ENCODE data around the gene DPY19L3.
"Not testable (repeated sequence)": the region's sequence is repeated elsewhere in the genome, so short reads cannot be mapped to it uniquely, and the experiment has no call there.

The DPY19L3 gene

DNA sequence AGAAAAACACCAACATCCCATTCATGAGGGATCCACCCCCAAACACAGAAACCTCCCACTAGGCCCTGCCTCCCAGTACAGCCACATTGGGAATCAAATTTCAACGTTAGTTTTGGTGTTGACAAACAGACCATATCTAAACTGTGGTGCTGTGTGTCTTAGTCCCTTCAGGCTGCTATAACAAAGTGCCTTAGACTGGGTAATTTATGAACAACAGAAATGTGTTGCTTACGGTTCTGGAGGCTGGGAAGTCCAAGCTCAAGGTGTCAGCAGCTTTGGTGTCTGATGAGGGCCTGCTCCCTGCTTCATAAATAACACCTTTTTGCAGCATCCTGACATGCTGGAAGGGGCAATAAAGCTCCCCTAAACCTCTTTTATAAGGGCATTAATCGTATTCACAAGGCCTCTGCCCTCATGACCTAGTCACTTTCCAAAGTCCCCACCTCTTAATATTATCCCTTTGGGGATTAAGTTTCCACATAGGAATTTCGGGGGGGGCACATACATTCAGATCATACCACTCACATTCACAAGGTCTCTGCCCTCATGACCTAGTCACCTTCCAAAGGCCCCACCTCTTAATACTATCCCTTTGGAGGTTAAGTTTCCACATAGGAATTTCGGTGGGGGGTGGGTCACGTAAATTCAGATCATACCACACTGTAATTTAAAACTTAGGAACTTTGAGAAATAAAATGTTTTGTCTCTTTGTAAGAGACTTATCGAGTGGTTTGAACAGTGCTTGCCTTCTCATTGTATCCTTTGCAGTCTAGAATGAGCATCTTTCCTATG, 32.6 kb upstream of the DPY19L3 start:
- no peaks in the 10 kb centered on the region for H3K27me3 ChIP-seq (ENCODE audit: control insufficient read depth, insufficient read depth, low read length)
- peak overlapping the region; percentile 56 for H3K27ac ChIP-seq (ENCODE audit: low read depth, low read length)
- peaks cover 15% of the 10 kb centered on the region for H3K36me3 ChIP-seq (ENCODE audit: control insufficient read depth, insufficient read depth, low read length)
- no peak overlapping the region for H3K9ac ChIP-seq (ENCODE audit: low read length)
- peaks cover 9% of the 10 kb centered on the region for H3K4me1 ChIP-seq (ENCODE audit: control insufficient read depth, insufficient read depth, low read length)
- H3K4me3 ChIP-seq (ENCODE audit: low read length) = no peak overlapping the region

DNA sequence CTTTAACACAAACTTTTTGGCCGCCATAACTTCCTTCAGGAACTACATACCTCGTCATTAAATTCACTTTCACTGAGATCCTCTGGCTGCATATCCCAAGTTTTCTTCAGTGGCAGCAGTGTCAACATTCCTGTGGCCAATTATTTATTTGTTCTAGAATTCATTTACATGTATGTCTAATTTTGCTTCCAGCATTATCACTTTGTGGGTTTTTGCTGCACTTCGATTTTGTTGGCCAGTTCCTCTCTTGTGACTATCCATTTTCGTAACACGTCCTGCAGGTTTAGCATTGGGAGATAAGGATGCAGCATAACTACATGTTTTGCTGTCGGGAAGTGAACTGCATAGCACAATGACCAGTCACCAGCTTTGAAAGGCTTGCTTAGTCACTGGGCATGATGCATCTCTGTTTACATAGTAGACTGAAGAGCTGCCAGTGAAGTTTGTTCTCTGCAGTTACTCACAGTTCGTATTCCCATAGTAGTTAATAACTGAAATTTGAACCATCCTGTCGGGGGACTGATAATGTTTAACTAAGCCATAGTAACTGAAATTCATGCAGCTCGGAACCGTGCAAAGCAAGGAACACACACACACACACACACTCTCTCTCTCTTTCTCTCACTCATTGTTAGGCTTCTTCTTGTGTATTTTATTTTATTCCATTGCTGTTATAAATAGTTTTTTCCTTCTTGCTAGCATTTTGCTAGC, 31.8 kb upstream of the DPY19L3 start:
- Histone ChIP-seq H3K4me1 (ENCODE audit: control insufficient read depth, insufficient read depth, low read length) (peaks cover 9% of the 10 kb centered on the region), H3K4me3 (ENCODE audit: low read length) (no peak overlapping the region), H3K27me3 (ENCODE audit: control insufficient read depth, insufficient read depth, low read length) (no peaks in the 10 kb centered on the region), H3K9ac (ENCODE audit: low read length) (no peak overlapping the region), H3K36me3 (ENCODE audit: control insufficient read depth, insufficient read depth, low read length) (peaks cover 15% of the 10 kb centered on the region), H3K27ac (ENCODE audit: low read depth, low read length) (peak overlapping the region; percentile 56)

DNA sequence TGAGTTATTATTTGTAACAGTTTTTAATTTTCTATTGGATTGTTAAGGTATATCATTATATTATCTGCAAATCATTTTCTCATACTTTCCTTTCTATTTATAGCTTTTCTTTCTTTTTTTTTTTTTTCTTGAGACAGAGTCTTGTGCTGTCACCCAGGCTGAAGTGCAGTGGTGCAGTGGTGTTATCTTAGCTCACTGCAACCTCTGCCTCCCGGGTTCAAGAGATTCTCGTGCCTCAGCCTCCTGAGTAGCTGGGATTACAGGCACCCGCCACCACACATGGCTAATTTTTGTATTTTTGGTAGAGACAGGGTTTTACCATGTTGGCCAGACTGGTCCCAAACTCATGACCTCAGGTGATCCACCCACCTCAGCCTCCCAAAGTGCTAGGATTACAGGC, 31.2 kb upstream of the DPY19L3 start:
- Histone ChIP-seq H3K36me3 (ENCODE audit: control insufficient read depth, insufficient read depth, low read length) (peaks cover 12% of the 10 kb centered on the region), H3K27ac (ENCODE audit: low read depth, low read length) (peak overlapping the region; percentile 56)
- not testable (repeated sequence) for H3K4me3 ChIP-seq (ENCODE audit: low read length); H3K4me1 ChIP-seq (ENCODE audit: control insufficient read depth, insufficient read depth, low read length); H3K27me3 ChIP-seq (ENCODE audit: control insufficient read depth, insufficient read depth, low read length); H3K9ac ChIP-seq (ENCODE audit: low read length)

DNA sequence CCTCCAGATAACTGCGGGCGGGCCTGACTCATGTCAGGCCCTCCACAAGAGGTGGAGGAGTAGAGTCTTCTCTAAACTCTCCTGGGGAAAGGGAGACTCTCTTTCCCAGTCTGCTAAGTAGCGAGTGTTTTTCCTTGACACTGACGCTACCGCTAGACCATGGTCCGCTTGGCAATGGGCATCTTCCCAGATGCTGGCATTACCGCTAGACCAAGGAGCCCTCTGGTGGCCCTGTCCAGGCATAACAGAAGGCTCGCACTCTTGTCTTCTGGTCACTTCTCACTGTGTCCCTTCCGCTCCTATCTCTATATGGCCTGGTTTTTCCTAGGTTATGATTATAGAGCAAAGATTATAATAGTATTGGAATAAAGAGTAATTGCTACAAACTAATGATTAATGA, 28.5 kb upstream of the DPY19L3 start:
- H3K4me3 ChIP-seq (ENCODE audit: low read length); H3K36me3 ChIP-seq (ENCODE audit: control insufficient read depth, insufficient read depth, low read length); H3K9ac ChIP-seq (ENCODE audit: low read length); H3K4me1 ChIP-seq (ENCODE audit: control insufficient read depth, insufficient read depth, low read length); H3K27me3 ChIP-seq (ENCODE audit: control insufficient read depth, insufficient read depth, low read length); H3K27ac ChIP-seq (ENCODE audit: low read depth, low read length): not testable (repeated sequence)

DNA sequence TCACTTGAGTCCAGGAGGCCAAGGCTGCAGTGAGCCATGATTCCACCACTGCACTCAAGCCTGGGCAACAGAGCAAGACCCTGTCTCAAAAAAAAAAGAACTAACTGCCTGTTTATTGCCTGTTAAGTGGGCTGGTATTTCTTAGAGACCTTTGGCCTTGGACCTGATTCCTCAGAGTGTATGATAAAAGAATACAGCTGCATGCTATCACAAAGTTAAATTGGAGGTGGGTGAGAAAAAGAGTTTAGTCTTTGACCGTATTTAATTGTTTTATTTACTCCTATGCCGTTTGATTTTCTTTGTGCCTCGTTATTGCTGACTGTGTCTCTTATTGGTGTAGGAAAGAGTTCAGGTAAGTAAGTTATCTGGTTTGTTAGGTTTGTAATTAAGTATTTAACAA, 25.3 kb upstream of the DPY19L3 start:
- H3K4me3 ChIP-seq (ENCODE audit: low read length) = no peak overlapping the region
- H3K27ac ChIP-seq (ENCODE audit: low read depth, low read length) = no peak overlapping the region
- no peaks in the 10 kb centered on the region for H3K27me3 ChIP-seq (ENCODE audit: control insufficient read depth, insufficient read depth, low read length)
- H3K36me3 ChIP-seq (ENCODE audit: control insufficient read depth, insufficient read depth, low read length) = peaks cover 3% of the 10 kb centered on the region
- H3K9ac ChIP-seq (ENCODE audit: low read length) = no peak overlapping the region
- no peaks in the 10 kb centered on the region for H3K4me1 ChIP-seq (ENCODE audit: control insufficient read depth, insufficient read depth, low read length)

DNA sequence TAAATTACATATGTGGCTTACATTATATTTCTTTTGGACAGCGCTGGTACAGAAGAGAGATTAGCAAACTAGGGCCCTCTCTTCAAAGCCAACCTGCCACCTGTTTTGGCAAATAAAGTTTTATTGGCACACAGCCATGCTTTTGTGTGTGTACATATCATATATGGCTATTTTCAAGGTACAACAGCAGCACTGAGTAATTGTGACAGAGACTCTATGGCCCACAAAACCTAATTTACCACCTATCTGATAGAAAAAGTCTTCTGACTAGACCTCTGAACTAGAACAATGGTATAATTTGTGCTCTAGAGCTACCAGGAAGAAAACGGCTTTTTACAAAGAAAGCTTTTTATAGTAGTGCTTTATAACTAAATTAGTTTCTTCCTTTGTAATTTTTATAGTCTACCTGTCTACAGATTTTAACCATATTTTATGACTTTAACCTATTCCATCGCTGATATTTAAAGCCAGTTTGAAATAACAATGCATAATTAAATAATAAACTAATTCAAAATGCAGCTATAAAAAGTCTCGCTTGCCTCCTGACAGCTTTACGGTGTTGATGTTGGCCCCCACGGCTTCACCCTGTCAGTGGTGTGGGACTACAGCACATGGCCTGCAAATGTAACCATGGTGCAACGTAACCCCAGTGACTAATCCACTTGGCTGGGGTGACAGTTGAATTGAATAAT, 17.7 kb upstream of the DPY19L3 start:
- H3K4me1 ChIP-seq (ENCODE audit: control insufficient read depth, insufficient read depth, low read length) = peaks cover 12% of the 10 kb centered on the region
- H3K27ac ChIP-seq (ENCODE audit: low read depth, low read length) = peak overlapping the region; percentile 55
- no peak overlapping the region for H3K4me3 ChIP-seq (ENCODE audit: low read length)
- H3K36me3 ChIP-seq (ENCODE audit: control insufficient read depth, insufficient read depth, low read length) = no peaks in the 10 kb centered on the region
- no peaks in the 10 kb centered on the region for H3K27me3 ChIP-seq (ENCODE audit: control insufficient read depth, insufficient read depth, low read length)
- H3K9ac ChIP-seq (ENCODE audit: low read length) = no peak overlapping the region

DNA sequence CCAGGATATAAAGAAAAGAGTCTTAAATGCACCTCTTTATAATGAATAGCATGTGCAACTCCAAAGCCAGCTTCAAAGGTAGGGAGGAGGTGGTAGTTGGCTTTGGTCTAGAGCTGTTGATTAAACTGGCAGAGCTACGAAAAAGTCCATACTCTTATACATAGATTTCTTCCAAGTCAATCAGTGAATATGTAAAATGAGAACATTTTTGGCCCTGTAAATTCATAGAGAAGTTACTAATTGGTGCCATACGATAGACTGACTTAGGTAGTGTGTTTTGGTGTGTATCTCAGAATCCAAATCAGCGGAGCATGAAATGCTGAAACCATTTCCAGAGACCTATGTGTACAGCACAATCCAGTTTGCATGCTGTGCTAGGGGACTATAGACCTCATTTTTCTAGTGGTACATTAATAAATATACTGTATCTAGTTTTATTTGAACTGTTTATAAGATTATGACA, 17.1 kb upstream of the DPY19L3 start:
- H3K9ac ChIP-seq (ENCODE audit: low read length) = no peak overlapping the region
- H3K27ac ChIP-seq (ENCODE audit: low read depth, low read length) = peak overlapping the region; percentile 27
- no peaks in the 10 kb centered on the region for H3K27me3 ChIP-seq (ENCODE audit: control insufficient read depth, insufficient read depth, low read length)
- no peak overlapping the region for H3K4me3 ChIP-seq (ENCODE audit: low read length)
- no peaks in the 10 kb centered on the region for H3K36me3 ChIP-seq (ENCODE audit: control insufficient read depth, insufficient read depth, low read length)
- H3K4me1 ChIP-seq (ENCODE audit: control insufficient read depth, insufficient read depth, low read length) = peaks cover 12% of the 10 kb centered on the region

DNA sequence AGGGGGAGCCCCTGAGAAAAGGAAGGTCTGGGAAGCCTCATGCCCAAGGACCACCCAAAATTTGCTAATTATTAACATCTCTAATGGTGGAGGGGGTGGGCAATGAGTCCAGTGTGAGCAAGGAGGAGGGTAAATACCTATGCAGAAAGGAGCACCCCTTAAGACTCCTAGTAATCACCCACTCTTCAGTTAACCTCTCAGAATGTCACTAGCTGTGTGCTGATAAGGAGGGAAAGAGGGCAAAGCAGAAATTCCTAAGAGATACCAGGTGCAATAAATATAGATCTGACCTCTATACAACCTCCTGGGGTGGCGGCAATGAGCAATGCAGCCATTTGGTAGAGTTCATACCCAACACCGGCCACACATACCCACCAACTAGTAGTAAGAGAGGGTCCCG, 12.7 kb upstream of the DPY19L3 start:
- no peak overlapping the region for H3K9ac ChIP-seq (ENCODE audit: low read length)
- H3K4me1 ChIP-seq (ENCODE audit: control insufficient read depth, insufficient read depth, low read length) = peaks cover 6% of the 10 kb centered on the region
- H3K4me3 ChIP-seq (ENCODE audit: low read length) = no peak overlapping the region
- no peaks in the 10 kb centered on the region for H3K36me3 ChIP-seq (ENCODE audit: control insufficient read depth, insufficient read depth, low read length)
- no peak overlapping the region for H3K27ac ChIP-seq (ENCODE audit: low read depth, low read length)
- no peaks in the 10 kb centered on the region for H3K27me3 ChIP-seq (ENCODE audit: control insufficient read depth, insufficient read depth, low read length)

DNA sequence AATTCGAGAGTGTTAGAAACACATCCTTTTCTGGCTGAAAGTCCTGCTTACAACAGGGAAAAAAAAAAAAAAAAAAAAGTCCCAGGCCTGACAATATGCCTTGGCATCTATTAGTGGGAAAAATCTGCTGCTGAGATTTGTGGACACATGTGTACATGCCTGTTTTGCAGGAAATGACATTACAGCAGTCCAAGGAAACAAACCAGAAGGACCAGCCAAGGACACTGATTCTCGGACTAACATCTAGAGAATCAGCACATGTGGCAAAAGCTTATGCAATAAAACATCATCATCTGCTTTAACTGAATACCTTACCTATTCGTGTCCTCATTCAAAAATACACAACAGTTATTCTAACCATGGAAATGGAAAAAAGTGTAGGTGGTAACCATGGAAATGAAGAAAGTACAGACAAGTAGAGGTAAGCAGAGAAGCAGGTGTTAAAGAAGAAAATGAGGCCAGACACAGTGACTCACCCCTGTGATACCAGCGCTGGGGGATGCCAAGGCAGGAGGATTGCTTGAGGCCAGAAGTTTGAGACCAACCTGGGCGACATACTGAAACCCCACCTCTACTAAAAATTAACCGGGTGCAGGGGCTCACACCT, 9.4 kb upstream of the DPY19L3 start:
- Histone ChIP-seq H3K9ac (ENCODE audit: low read length) (no peak overlapping the region), H3K27me3 (ENCODE audit: control insufficient read depth, insufficient read depth, low read length) (no peaks in the 10 kb centered on the region), H3K36me3 (ENCODE audit: control insufficient read depth, insufficient read depth, low read length) (no peaks in the 10 kb centered on the region), H3K4me1 (ENCODE audit: control insufficient read depth, insufficient read depth, low read length) (no peaks in the 10 kb centered on the region), H3K27ac (ENCODE audit: low read depth, low read length) (no peak overlapping the region), H3K4me3 (ENCODE audit: low read length) (no peak overlapping the region)

DNA sequence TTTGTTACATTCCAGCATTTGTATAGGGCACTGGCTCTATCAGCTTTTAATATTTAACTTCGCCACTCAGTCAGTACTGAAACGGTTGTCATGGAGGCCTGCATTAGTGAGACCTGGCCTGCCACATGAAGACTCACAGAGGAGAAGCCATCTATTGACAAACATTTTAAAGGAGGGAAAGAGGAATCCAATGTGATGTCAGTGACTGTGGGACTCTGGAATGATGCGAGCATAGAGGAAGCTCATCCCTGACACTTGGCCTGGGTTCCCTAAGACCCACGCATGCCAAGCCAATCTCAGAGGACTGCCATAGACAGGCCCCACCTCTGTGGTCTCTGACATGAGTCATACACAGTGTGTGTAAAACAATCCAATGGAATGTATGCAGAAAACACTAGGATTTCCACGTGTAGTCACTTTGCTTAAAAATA, 7.9 kb upstream of the DPY19L3 start:
- no peaks in the 10 kb centered on the region for H3K4me1 ChIP-seq (ENCODE audit: control insufficient read depth, insufficient read depth, low read length)
- no peak overlapping the region for H3K9ac ChIP-seq (ENCODE audit: low read length)
- H3K4me3 ChIP-seq (ENCODE audit: low read length) = no peak overlapping the region
- H3K27me3 ChIP-seq (ENCODE audit: control insufficient read depth, insufficient read depth, low read length) = no peaks in the 10 kb centered on the region
- H3K27ac ChIP-seq (ENCODE audit: low read depth, low read length) = no peak overlapping the region
- H3K36me3 ChIP-seq (ENCODE audit: control insufficient read depth, insufficient read depth, low read length) = no peaks in the 10 kb centered on the region

DNA sequence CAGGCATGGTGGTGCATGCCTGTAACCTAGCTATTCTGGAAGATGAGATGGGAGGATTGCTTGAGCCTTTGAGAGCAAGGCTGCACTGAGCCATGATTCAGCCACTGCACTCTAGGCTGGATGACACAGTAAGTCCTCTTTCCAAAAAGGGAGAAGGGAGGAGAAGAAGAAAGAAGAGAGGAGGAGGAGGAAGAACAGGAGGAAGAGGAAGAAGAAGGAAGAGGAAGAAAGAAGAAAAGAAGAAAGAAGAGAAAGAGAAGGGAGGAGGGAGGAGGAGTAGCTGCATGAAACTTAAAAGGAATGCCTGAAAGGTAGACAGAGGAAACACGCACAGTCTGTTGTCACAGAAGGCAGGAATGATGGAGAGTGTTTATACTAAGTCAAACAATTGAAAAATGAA, 3.6 kb upstream of the DPY19L3 start:
- peaks cover 3% of the 10 kb centered on the region for H3K4me1 ChIP-seq (ENCODE audit: control insufficient read depth, insufficient read depth, low read length)
- no peak overlapping the region for H3K27ac ChIP-seq (ENCODE audit: low read depth, low read length)
- no peak overlapping the region for H3K4me3 ChIP-seq (ENCODE audit: low read length)
- no peaks in the 10 kb centered on the region for H3K36me3 ChIP-seq (ENCODE audit: control insufficient read depth, insufficient read depth, low read length)
- H3K9ac ChIP-seq (ENCODE audit: low read length) = no peak overlapping the region
- no peaks in the 10 kb centered on the region for H3K27me3 ChIP-seq (ENCODE audit: control insufficient read depth, insufficient read depth, low read length)

DNA sequence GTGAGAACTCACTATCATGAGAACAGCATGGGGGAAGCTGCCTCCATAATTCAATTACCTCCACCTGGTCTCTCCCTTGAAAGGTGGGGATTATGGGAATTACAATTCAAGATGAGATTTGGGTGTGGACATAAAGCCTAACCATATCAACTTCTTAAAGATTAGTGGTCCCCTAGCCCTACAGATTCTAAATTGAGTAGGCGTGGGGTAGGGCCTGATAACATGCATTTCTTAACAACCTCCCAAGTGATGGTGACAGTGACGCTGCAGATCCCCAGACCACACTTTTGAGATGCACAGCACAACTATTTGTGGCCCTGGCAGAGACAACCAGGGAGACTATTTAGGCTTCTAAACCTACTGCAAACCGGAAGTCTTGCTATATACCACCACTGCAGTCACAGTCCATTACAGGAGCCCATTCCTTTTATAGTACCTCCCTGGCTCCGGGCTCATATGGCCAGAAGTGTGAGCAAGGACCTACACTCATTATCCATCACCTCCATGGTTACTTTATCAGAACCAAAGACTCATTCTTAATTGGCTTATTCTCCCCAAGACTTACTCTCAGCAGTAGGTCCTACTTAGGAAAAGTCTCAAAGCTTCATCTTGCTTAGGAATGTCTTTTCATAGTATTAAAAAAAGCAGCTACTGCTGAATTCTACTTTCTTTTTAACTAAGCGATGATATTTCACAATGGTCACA, 2.1 kb upstream of the DPY19L3 start:
- H3K4me3 ChIP-seq (ENCODE audit: low read length) = no peak overlapping the region
- no peak overlapping the region for H3K9ac ChIP-seq (ENCODE audit: low read length)
- H3K27me3 ChIP-seq (ENCODE audit: control insufficient read depth, insufficient read depth, low read length) = no peaks in the 10 kb centered on the region
- H3K27ac ChIP-seq (ENCODE audit: low read depth, low read length) = no peak overlapping the region
- H3K4me1 ChIP-seq (ENCODE audit: control insufficient read depth, insufficient read depth, low read length) = peaks cover 3% of the 10 kb centered on the region
- no peaks in the 10 kb centered on the region for H3K36me3 ChIP-seq (ENCODE audit: control insufficient read depth, insufficient read depth, low read length)

Measured in rectal smooth muscle tissue (tissue), 1 donor.